Hippocampal formation (tissue), 2 donors: ENCODE results near the gene MRPS34.

ENCODE experiments used
- DNase-seq, 2 donors: peaks; one replicate each; lab custom pipeline; 2025; lab: John Stamatoyannopoulos, UW

Gene MRPS34

DNA sequence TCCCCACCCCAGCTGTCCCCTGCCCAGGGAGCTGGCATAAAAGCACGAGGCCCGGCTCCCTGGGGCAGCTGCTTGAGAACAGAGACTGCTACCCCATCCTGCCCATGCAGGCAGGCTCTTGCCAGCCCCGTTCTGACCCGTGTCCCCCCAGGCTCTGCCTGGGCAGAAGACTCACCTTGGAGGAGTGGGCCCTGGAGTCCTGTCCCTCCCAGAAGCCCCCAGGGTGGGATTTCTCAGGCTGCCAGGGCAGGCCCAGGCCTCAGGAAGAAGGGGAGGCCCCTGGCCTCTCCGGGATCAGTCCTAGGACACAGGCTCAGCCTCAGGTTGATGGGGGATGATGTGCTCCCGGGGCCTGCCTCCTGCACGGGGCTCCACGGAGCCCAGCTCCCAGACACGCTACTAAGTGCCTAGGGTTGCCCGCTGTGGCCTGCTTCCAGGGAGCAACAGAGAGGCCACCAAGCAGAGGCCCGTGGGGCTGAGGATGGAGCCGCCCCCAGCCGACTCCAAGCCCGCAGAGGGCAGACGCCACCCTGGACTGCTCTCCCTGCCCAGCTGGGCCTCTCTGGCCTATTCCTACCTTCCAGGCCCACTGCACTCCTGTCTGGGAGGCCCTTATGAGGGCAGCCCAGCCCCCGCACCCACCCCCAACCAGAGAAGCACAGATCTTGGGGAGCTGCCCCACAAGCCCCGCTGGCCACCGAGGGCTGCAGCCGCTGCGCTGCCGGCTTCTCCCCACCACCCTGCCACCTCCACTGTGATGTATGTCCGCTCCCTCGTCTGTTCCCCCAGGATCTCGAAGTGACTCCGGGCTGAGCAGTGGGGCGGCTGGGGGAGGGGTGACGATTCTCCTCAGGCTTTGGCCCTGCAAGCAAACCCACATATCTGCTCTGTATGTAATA lies 3.3 kb downstream of the MRPS34 start:
- DNase-seq: no peak

DNA sequence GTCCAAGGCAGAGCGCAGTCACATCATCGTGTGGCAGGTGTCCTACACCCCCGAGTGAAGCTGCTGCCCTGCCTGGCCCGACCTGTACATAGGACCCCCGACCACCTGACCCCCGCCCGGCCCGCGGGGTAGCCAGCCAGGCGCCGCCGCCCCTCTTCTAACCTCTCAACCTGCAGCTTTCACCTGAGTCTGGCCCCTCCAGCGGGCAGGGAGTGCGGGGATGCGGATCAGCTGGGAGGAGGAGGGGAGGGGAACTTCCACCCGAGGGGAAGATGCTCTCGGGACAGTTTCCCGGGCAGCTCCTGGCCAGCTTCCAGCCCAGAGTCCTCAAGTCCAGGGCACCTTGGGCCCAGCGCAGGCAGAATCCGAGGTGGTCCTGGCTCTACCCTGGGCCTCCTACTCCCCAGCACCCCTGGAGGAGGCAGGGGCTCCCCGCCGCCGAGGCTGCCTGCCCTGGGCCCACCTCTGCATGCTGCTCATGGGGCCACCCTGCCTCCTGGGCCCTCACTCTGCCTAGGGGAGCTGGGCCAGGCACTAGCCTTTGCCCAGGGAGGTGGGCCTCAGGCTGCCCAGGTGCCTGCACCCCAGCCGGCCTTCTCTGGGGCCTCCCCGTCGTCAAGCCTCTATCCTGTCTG lies 4.0 kb downstream of the MRPS34 start:
- DNase-seq: no peak

DNA sequence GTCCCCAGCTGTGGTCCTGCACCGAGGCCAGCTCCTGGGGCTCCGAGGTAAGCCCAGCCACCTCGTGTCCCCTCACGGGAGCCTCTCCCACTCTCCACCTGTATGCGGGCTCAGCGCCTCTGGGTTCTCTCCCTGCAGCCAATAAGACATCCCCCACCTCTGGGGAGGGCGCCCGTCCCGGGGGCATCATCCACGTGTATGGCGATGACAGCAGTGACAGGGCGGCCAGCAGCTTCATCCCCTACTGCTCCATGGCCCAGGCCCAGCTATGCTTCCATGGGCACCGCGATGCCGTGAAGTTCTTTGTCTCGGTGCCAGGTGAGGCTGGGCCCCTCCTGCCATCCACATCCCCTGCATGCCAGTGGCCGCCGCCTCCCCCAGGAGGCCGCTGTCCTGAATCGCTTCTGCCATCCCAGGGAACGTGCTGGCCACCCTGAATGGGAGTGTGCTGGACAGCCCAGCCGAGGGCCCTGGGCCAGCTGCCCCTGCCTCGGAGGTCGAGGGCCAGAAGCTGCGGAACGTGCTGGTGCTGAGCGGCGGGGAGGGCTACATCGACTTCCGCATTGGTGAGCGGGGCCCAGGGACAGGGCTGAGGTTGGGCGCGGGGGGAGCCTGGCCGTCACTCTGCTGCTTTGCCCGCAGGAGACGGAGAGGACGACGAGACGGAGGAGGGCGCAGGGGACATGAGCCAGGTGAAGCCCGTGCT lies 4.7 kb downstream of the MRPS34 start:
- DNase-seq: no peak

DNA sequence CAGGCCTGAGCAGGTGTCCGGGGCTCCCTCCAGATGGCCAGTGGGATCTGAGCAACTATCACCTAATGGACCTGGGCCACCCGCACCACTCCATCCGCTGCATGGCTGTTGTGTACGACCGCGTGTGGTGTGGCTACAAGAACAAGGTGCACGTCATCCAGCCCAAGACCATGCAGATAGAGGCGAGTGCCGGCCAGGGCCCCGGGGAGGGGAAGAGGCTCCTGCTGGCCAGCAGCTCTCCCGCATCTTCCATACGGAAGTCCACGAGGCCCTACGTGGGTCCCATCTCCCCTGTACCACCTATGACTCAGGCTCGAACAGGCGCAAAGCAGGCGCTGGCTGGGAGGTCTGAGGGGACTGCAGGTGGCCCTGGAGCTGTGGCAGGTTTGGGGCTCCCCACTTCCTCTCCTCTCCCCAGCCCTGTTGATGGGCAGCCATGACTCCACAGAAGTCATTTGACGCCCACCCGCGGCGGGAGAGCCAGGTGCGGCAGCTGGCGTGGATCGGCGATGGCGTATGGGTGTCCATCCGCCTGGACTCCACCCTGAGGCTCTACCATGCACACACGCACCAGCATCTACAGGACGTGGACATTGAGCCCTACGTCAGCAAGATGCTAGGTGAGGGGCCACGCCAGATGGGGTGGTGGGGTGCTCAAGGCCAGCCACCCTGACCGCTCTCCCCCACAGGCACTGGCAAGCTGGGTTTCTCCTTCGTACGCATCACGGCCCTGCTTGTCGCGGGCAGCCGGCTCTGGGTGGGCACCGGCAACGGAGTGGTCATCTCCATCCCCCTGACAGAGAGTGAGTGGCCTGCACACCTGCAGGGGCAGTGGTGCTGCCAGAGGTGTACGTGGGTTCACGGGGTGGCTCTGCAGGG lies 5.6 kb downstream of the MRPS34 start:
- DNase-seq: no peak

DNA sequence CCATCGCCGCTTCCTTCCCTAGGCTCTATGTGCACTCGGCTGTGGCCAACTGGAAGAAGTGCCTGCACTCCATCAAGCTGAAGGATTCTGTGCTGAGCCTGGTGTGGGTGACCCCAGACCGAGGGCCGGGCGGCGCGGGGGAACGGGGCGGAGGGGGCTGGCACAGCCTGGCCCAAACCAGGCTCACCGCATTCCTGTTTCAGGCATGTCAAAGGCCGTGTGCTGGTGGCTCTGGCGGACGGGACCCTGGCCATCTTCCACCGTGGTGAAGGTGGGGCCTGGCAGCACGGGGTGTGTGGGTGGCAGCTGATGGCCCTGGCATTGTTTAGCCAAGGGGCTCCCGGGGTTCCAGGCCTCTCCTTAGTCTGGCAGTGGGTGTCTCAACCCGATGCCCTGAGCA lies 6.2 kb downstream of the MRPS34 start:
- no peak for DNase-seq

DNA sequence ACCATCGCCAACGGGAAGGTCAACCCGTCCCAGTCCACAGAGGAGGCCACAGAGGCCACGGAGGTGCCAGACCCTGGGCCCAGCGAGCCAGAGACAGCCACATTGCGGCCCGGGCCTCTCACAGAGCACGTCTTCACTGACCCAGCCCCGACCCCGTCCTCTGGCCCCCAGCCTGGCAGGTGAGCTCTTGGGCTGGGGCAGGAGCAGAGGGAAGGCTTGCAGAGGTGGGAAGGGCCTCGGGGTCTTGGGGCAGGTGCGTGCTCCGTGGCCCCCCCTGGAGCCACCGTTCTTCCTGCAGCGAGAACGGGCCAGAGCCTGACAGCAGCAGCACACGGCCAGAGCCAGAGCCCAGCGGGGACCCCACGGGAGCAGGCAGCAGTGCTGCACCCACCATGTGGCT lies 6.7 kb downstream of the MRPS34 start:
- DNase-seq: no peak

DNA sequence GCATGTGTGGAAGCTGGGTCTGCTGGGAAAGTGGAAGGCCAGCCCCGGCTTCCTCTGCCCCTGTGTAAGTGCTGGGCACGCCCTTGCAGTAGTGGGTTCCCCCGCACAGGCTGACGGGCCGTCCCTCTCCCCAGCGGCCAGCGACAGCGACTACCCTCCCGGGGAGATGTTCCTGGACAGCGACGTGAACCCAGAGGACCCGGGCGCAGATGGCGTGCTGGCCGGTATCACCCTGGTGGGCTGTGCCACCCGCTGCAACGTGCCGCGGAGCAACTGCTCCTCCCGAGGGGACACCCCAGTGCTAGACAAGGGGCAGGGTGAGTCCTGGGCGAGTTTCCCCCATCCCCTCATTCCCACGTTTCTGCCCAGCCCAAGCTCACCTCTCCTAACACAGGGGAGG lies 7.1 kb downstream of the MRPS34 start:
- no peak for DNase-seq

DNA sequence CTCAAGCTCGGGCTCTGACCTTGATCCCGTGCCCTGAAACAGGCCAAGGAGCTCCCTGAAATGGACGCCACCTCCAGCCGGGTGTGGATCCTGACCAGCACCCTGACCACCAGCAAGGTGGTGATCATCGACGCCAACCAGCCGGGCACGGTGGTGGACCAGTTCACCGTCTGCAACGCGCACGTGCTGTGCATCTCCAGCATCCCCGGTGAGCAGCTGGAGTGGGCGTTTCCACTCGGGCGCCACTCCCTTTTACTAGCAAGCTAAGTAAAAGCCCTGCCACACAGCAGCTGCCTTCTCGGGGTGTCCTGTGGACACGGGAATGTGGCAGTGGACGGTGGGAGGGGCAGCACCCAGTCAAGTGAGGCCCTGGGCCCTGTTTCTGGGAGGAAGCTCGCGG lies 8.0 kb downstream of the MRPS34 start:
- DNase-seq: no peak

DNA sequence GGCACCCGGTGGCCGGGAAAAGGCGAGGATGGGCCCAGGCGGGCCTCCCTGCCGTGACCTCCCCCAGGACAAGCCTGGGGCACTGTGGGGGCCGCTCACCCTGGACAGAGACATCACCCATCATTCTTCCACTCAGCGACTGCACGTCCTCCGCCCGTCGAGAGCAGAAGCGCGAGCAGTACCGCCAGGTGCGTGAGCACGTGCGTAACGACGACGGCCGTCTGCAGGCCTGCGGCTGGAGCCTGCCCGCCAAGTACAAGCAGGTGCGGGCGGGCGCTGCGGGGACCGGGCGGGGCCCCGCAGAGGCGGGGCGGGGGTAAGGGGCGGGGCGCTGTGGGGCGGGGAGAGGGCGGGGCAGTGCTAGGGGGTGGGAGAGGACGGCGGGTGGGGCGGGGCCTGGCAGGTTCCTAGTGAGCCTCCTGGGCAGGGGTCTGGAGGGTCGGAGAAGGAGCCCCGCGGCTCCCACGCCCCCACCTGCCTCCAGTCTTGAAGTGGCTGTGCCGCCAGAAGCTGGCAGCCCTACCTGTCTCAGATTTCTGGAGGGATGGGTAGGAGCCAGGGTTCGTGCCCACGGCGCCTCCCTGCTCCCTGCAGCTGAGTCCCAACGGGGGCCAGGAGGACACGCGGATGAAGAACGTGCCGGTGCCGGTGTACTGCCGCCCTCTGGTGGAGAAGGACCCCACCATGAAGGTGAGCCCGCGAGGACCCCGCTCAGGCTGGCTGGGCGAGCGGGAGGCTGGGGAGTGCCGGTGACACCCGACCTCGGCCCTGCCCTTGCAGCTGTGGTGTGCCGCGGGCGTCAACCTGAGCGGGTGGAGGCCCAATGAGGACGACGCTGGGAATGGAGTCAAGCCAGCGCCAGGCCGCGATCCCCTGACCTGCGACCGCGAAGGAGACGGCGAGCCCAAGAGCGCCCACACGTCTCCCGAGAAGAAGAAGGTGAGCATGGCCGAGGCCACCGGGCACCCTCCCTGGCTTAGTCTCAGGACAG lies 9.1 kb downstream of the MRPS34 start:
- no peak for DNase-seq

DNA sequence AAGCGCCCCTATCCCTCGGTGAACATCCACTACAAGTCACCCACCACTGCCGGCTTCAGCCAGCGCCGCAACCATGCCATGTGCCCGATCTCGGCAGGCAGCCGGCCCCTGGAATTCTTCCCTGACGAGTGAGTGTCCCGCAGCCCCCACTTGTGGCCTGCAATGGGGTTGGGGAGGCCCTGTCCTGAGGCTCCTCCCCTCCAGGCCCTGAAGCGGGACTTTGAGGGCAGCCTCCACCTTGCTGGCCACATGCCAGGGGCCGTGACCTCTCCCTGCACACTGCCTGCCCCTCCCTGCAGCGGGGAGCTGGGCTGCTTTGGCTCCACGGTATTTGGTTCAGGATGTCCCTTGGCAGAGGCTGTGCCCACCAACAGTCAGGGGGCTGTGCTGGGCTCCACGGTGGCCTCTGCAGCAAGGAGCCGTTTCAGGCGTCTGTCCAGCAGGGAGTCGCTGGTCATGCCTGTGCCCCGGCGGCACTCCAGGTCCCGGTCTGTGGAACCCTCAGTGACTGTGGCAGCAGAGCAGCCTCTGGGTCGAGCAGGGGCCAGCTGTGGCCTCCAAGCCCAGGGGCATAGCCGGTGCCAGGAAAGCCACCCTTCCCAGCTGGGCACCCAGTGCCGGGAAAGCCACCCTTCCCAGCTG lies 9.9 kb downstream of the MRPS34 start:
- no peak for DNase-seq

DNA sequence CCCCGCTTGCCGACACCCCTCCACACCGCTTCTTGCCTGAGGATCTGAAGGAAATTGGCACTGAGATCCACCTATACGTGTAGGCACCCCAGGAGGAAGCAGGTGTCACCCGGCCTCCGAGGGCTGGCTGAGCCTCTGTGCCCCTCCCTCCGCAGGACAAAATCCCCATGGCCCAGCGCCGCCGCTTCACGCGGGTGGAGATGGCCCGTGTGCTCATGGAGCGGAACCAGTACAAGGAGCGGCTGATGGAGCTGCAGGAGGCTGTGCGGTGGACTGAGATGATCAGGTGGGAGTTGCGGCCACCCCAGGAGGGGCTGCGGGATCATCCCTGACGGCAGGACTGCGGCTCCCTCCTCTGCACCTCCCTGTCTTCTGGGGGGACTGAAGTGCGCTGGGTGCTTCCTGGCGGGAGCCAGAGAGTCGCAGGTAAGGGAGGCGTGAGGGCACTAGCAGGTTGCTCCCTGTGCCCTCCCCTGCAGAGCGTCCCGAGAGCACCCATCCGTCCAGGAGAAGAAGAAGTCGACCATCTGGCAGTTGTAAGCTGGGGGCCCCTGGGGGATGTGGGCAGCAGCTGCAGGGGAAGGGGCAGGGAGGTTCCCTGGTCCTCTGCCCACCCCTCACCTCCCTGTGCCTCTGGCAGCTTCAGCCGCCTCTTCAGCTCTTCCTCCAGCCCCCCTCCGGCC lies 10.6 kb downstream of the MRPS34 start:
- no peak for DNase-seq

DNA sequence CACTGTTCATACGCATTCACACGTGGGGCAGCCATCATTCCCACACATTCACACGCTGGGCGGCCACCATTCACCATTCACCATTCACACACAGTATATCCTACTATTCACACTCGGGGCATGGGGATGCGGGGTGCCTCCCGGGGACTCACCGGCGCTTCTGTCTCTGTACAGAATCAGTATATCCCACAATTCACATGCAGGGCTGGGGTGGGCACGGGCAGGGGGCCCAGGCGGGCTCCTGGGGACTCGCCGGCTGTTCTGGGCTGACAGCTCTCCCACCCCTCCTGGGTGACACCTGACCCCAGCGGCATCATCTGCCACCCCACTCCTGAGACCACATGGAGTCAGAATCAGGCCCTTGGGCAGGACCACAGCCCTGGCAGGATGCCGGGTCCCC lies 11.2 kb downstream of the MRPS34 start:
- no peak for DNase-seq

DNA sequence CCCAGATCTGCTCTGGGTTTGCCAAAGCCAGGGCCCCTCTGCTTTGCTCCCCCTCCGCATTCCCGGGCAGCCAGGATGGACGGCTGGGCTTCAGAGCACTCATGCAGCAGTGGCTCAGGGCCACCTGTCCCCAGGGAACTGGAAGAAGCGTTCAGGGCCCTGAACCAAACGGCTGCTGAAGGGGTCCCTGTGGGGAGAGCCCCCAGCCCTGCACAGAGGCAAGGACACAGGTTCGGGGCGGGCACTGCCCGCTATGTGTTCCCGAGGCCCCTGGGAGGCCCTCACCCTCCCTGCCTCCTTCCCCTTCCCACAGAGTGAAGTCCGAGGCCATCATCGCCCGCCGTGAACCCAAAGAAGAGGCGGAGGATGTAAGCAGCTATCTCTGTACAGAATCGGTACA lies 12.0 kb downstream of the MRPS34 start:
- DNase-seq: no peak

DNA sequence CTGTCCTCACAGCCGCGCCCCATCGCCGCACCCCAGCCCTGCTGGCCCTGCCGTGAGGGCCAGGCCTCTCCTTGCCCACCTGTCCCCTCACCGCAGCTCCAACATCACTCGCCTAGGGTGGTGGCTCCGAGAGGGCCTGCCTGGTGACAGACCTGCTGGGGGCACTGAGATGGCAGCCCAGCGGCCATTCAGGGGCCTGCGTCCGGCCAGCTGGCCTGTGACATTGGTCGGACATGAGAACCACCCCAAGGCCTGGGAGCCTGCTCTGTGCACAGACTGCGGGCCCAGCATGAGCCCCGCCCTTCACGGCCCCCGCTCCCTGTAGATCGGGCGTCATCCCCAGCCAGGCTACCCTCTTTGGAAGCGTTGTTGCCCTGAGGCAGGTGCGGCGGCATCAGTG lies 13.4 kb downstream of the MRPS34 start:
- DNase-seq: no peak

DNA sequence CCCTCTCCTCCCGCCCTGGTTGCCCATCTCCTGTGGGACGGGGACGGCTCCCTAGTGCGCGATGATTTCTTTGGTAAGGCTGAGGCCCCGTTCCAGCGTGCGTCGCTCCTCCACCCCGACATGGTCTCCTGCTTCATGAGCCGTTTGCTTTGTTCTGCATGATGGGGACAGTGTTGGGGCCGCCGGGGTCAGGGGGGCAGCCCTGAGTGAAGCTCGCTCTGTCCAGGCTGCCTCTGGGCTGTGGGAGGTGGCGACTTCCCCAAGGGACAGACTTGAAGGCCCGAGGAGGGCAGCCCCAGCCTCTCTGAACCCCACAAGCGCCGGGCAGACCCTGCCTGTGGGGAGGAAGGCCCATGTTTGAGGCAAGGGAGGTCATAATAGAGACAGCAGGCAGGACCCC lies 14.0 kb downstream of the MRPS34 start:
- no peak for DNase-seq

DNA sequence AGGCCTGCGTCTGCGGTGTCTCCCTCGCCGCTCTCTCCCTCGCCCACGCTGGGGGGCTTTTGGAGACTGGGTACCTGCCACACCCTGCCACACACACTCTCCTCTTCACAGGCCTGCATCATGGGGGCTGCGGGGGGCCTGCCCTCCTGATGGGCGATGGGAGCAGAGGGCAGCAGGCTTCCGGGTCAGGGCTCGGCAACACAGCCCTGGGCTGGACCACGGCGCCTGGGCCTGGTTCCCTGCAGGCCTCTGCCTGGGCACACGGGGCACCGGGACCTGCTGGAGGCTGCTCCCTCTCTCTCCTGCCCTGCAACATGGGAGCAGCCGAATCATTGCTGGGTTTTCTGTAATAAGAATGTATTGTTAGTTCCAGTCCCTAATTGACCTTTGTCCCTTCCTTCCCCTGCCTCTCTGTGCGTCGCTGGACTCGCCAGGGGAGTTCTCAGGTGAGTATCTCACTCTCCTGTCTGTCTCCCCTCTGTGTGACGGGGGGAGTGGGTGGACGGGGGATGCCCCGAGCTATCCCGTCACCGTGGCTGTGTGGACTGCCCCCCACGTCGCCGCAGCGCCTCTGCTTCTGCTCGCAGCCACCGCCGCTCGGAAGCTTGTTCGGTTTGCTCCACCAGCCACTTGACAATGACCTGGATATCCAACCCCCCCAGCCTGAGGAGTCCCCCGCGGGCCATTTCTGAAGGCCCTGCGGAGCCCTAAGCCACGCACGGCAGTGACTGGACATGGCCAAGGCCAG lies 15.0 kb downstream of the MRPS34 start:
- DNase-seq: no peak

DNA sequence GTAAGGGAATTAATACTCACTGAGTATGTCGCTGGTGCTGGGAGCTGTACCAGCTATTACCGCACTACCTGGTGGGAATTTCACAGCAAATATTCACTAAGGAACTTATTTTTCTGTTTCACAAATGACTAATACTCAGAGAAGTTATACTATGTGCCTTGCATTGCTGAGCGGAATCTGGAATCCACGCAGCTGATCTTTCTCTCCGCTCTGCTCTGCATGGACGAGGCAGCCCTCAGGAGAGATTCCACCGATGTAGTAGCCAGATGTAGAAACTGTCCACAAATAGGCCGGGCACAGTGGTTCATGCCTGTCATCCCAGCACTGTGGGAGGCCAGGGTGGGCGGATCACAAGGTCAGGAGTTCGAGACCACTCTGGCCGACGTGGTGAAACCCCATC lies 18.7 kb downstream of the MRPS34 start:
- DNase-seq: no peak

DNA sequence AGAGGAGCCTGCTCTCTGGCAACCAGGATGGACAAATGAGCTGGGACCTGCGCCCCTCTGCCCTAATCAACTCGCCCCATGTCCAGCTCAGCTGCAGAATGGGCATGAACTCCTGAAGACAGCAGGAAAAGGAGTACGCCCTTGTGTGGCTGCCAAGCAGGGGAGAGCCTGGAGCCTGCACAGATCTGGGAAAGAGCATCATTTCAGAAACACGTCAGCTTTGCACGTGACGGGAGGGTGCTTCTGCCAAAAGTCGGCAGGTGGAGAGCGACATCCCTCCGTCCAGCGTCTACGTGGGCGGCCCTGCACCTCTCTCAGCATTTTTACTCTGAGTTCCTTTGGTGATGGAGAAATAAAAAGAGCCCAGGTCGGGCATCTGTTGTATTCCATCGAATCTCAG lies 20.1 kb downstream of the MRPS34 start:
- DNase-seq: no peak

DNA sequence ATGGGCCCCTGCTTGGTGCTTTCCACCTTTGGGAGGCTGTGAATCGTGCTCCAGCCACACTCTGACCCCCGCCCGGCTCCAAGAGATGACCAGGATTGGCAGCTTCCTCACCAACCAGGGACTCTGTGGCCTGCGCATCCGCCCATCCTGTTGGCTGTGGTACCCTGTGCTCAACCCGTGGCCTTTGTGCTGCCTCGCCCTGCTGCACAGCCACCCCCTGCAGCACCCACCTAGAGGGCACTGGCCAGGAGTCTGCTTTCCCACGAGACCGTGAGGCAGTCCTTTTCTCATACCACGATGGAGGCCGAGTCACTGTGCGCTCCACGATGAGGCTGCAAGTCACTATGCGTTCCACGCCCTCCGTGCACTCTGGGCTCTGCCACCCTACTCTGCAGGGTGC lies 21.0 kb downstream of the MRPS34 start:
- DNase-seq: no peak
